Suprapubic skin (tissue), 4 donors: ENCODE measurements around the gene LINS1. TPM values are rescaled to one million over a fixed set of nuclear protein-coding genes. Genes with fewer than 3 reads are reported as not detected.
A peak's percentile ranks its signal among the peaks of the same experiment; 100 is the strongest.

Experiments used
- DNase-seq, 2 donors: peaks; one replicate each; pipeline ENCODE4 v3.0.0-alpha.2; 2019; ENCODE audit warnings: low spot score in 2 of 2
- H3K27ac ChIP-seq: fragments of 200-600 bp; sonication (generic); one replicate; pipeline ENCODE4 v1.5.1; 2019
- H3K27me3 ChIP-seq: fragments of 200-600 bp; sonication (generic); one replicate; pipeline ENCODE4 v1.5.1; 2019
- H3K36me3 ChIP-seq: fragments of 200-600 bp; sonication (generic); one replicate; pipeline ENCODE4 v1.5.1; 2019
- H3K4me1 ChIP-seq: fragments of 200-600 bp; sonication (generic); one replicate; pipeline ENCODE4 v1.5.1; 2019
- H3K4me3 ChIP-seq: fragments of 200-600 bp; sonication (generic); one replicate; pipeline ENCODE4 v1.5.1; 2019; ENCODE audit warnings: mild to moderate bottlenecking
- H3K9me3 ChIP-seq: fragments of 200-600 bp; sonication (generic); one replicate; pipeline ENCODE4 v1.5.1; 2019
- CTCF ChIP-seq, 2 donors: fragments of 200-600 bp in 1 of 2; fragments of 450-650 bp in 1 of 2; sonication (generic) in 1 of 2; IDR thresholded peaks; one replicate each; pipeline ENCODE4 v1.5.1; 2016 to 2019; ENCODE audit warnings: antibody characterized with exemption in 2 of 2, mild to moderate bottlenecking in 1 of 2, moderate library complexity in 1 of 2
- EP300 ChIP-seq: sonication (generic); formaldehyde crosslinking; IDR thresholded peaks from one replicate; pipeline ENCODE4 v1.6.1; 2017; ENCODE audit warnings: antibody characterized with exemption
- POLR2A ChIP-seq, 2 donors: fragments of 450-650 bp; IDR thresholded peaks; one replicate each; pipeline ENCODE4 v1.6.1; 2017; ENCODE audit warnings: antibody characterized with exemption in 2 of 2, mild to moderate bottlenecking in 2 of 2, moderate library complexity in 2 of 2
- POLR2AphosphoS5 ChIP-seq, 3 donors: sonication (generic); formaldehyde crosslinking; IDR thresholded peaks; one replicate each; pipeline ENCODE4 v1.6.1; 2017; ENCODE audit warnings: antibody characterized with exemption in 3 of 3
- WGBS: methylation state at CpG from one replicate; pipeline ENCODE4 v1.1.5; 2018; 5-methylcytosine and 5-hydroxymethylcytosine counted together
- total RNA-seq, 4 donors: library from RNA; depleted of rRNA; stranded (reverse); fragments of >200 nt; gene quantifications; one replicate each; pipeline ENCODE4 v1.1.0, GENCODE V29; 2016

LINS1 gene
- total RNA-seq, 4 donors from 2014 or later, result 17.6 to 25.2 (median 20.7) TPM

GRCh38 chr15:100570275-100570674, 31.7 kb downstream of the LINS1 start:
- WGBS, result 95% methylated on average over 3 of the region's 3 CpGs
- no peak for DNase-seq
- H3K9me3 ChIP-seq, result no peaks in the 10 kb centered on the region
- no peak overlapping the region for H3K4me3 ChIP-seq
- no peak overlapping the region for H3K27ac ChIP-seq
- peaks cover 16% of the 10 kb centered on the region for H3K4me1 ChIP-seq
- H3K36me3 ChIP-seq, result peaks cover 16% of the 10 kb centered on the region
- TF ChIP-seq CTCF (IDR thresholded peaks at IDR 0.05) (no peak), POLR2AphosphoS5 (IDR thresholded peaks at IDR 0.05) (no peak), POLR2A (IDR thresholded peaks at IDR 0.05) (no peak), EP300 (no peak)
- H3K27me3 ChIP-seq, result no peaks in the 10 kb centered on the region

GRCh38 chr15:100569391-100569790, 32.6 kb downstream of the LINS1 start:
- no peak for TF ChIP-seq CTCF (IDR thresholded peaks at IDR 0.05)
- no peak for TF ChIP-seq POLR2A (IDR thresholded peaks at IDR 0.05)
- TF ChIP-seq POLR2AphosphoS5 (IDR thresholded peaks at IDR 0.05), result no peak
- no peak for TF ChIP-seq EP300

GRCh38 chr15:100566850-100567628, 34.9 kb downstream of the LINS1 start:
- no peaks in the 10 kb centered on the region for H3K27me3 ChIP-seq
- no peak for DNase-seq
- peaks cover 5% of the 10 kb centered on the region for H3K36me3 ChIP-seq
- no peak overlapping the region for H3K27ac ChIP-seq
- 93% methylated on average over 6 of the region's 6 CpGs for WGBS
- peaks cover 14% of the 10 kb centered on the region for H3K4me1 ChIP-seq
- H3K4me3 ChIP-seq, result no peak overlapping the region
- no peaks in the 10 kb centered on the region for H3K9me3 ChIP-seq
- TF ChIP-seq POLR2A (IDR thresholded peaks at IDR 0.05), result no peak
- no peak for TF ChIP-seq CTCF (IDR thresholded peaks at IDR 0.05)
- no peak for TF ChIP-seq EP300
- TF ChIP-seq POLR2AphosphoS5 (IDR thresholded peaks at IDR 0.05), result no peak

More at GRCh38 chr15:100569391-100569790, 32.6 kb downstream of the LINS1 start:
- Histone ChIP-seq H3K9me3 (no peaks in the 10 kb centered on the region), H3K27me3 (no peaks in the 10 kb centered on the region), H3K4me1 (peaks cover 16% of the 10 kb centered on the region), H3K36me3 (peaks cover 15% of the 10 kb centered on the region), H3K4me3 (no peak overlapping the region), H3K27ac (no peak overlapping the region)
- 82% methylated on average over 8 of the region's 8 CpGs for WGBS
- no peak for DNase-seq

DNA sequence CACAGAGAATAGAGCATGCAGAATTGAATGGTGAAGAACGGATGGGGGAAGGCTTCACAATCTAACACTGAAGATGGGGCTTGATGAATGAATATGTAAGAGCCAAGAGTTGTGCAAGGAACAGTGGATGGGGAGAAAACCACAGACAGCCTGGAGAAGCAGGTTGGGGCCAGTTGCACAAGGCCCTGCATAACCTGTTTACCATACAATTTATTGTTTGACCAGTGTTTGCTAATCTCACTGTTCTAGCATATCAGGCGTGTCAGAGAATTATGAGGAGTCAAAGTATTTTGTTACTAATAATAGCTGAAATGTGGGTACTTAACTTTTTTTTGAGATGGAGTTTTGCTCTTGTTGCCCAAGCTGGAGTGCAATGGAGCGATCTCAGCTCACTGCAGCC, 36.4 kb downstream of the LINS1 start:
- no peaks in the 10 kb centered on the region for H3K27me3 ChIP-seq
- H3K36me3 ChIP-seq, result peaks cover 5% of the 10 kb centered on the region
- no peak overlapping the region for H3K4me3 ChIP-seq
- 79% methylated on average over 3 of the region's 3 CpGs for WGBS
- H3K4me1 ChIP-seq, result peaks cover 5% of the 10 kb centered on the region
- no peak for DNase-seq
- H3K9me3 ChIP-seq, result no peaks in the 10 kb centered on the region
- H3K27ac ChIP-seq, result no peak overlapping the region
- TF ChIP-seq CTCF (IDR thresholded peaks at IDR 0.05) (no peak), POLR2AphosphoS5 (IDR thresholded peaks at IDR 0.05) (peak in 1 of 3 donors; percentile 40)

DNA sequence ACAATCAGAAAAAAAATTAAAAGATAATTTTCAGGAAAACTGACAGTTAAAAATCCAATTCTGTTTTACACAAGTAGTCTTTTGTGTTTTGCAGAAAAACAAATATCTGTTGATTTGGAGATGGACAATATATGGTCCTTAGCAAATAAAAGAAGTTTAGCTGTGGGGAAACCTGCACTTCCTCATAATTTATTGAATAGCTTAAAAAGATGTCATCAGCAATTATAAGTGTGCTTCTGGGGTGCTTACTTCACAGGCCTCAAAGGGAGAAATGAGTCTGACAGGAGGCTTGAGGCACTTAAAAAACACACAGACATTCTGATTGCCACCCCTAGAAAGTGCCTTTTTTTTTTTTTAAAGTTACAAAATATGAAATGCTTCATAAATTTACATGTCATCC, 41.7 kb downstream of the LINS1 start:
- H3K36me3 ChIP-seq, result no peaks in the 10 kb centered on the region
- DNase-seq, result no peak
- no peaks in the 10 kb centered on the region for H3K9me3 ChIP-seq
- H3K4me1 ChIP-seq, result peaks cover 6% of the 10 kb centered on the region
- no peaks in the 10 kb centered on the region for H3K27me3 ChIP-seq
- no peak for TF ChIP-seq EP300
- TF ChIP-seq POLR2AphosphoS5 (IDR thresholded peaks at IDR 0.05), result no peak
- no peak for TF ChIP-seq POLR2A (IDR thresholded peaks at IDR 0.05)
- no peak for TF ChIP-seq CTCF (IDR thresholded peaks at IDR 0.05)
- H3K27ac ChIP-seq, result no peak overlapping the region
- no peak overlapping the region for H3K4me3 ChIP-seq
